Stimulated activated CD8-positive, alpha-beta memory T cell treated with anti-CD3 and anti-CD28 coated beads, Interleukin-7, amount 100 ng/mL, for 4 hours (primary cell): Measurements from ENCODE around the gene CREB3L4.
"Not testable (repeated sequence)": the region's sequence is repeated elsewhere in the genome, so short reads cannot be mapped to it uniquely, and the experiment has no call there.

ENCODE experiments used
- DNase-seq, 2 donors: peaks; one replicate each; pipeline ENCODE4 v3.0.0-alpha.2; 2020; ENCODE audit warnings: low read depth in 2 of 2

Gene CREB3L4

DNA sequence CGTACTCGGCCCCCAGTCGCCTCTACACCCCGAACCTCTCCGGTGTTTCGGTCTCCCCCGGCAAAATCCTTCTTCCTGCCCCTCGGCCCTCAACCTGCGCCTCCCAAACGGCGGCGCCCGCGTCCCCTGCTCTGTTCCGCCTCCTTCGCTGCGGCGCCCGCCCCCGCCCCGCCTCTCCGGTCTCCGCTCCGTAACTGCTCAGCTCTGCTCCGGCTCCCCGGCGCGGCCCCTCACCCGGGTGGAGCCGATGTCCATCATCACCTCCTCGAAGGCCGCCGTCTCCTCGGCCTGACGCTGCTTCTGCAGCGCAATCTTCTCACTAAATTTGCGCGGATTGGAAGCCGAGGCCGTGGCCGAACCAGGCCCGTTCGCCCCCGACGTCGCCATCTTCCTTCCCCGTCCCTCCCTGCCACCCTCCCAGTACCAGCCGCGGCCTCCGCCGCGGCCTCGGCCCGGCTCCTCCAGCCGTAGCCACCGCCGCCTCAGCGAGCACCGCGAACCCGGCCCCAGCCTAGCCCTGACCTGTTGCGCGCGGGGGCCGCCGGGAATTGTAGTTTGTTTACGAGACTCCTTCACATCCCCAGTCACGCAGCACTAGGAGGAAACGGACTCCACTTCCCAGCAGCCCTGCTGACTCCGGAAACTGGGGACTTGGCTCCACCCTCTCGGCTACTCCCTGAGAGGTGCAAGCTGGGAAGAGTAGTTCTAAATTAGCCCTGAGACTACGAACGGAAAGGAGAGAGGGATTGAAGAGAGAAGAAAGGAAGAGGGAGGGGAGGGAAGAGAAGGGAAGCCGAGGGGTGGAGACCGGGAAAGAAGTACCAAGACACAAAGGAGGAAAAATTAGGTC lies 9.4 kb upstream of the CREB3L4 start, which contains the start of gene CRTC2:
TSS of gene CRTC2 (minus strand) at position 502 of the 850 bp plus-strand sequence. CDS start at position 387, 115 bp downstream.
- peak; percentile 94 to 97 for DNase-seq

- no peak for DNase-seq
These were observed 8.8 kb upstream of the CREB3L4 start for GRCh38 chr1:153958961-153959260.

DNA sequence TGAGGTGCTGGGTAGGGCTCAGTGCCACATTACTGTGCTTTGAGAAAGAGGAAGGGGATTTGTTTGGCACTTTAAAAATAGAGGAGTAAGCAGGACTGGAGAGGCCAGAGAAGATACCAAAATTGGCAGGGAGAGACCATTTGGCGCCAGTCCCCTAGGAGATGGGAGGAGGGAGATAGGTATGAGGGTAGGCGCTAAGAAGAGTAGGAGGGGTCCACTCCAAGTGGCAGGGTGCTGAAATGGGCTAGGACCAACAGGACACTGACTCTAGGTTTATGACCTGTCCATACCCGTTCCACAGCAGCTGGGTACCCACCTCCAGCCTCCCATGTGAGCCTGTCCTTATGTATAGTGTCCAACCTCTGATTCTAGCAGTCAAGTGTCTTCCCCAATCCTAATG lies 8.2 kb upstream of the CREB3L4 start:
- no peak for DNase-seq

DNA sequence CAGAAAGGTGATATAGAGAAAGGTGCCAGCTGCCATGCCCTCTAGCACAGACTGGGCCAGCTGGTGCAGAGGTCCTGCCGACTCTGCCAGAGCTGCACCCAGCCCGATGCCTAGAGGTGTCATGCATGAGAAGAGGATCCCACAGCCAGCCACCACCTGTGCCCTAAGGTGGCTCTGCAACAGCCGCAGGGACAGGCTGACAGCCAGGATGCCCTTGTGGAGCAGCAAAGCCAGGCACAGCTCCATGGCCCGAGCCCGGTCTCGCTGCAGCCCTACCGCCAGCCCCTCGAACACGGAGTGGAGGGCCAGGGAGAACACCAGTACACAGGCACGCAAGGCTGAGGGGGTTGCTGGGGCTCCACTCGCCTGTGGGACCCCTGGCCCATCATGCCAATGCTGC lies 7.5 kb upstream of the CREB3L4 start:
- no peak for DNase-seq

GRCh38 chr1:153961421-153961820 lies 6.3 kb upstream of the CREB3L4 start:
- no peak for DNase-seq

DNA sequence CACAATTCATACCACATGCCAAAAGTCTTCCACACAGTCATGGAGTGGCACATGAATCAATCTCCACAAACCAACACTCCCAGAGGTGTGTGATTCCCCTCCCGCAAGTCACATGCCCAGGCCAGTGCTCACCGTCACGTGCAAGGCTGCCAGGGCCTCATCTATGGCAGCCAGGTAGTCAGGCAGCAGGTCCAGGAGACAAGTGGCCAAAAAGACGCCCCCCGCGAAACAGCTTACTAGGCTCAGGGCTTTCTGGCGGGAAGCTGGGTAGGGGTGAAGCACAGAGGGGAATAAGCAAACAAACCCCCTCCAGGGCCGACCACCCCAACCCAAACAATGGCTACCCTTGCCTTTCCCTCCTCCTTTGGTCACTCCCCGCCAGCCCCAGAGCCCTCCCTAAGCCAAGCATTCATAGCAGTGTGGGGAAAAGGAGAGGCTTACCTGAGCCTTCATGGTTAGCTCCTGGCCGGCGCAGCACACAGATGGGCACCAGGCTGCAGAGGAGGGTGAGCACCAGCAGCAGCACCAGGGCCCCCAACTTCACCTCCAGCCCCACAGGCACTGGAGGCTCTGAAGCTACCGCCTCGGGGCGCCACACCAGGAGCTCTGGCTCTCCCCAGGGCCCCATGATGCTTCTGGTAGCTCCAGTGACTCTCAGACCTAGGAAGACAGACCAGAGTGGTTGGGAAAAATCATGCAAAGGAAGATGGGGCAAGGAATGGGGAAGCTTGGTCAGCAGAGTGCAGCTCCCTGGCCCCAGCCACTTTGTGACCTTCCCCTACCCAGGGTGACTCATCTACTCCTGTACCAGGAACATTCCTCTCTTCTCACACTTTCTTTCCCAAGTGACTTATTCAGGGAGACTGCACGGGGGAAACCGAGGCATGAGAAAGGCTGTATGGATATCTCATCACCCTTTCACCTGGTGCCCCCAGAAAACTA lies 5.3 kb upstream of the CREB3L4 start:
- DNase-seq, result no peak

- peak; percentile 88 to 89 for DNase-seq
These were observed 4.5 kb upstream of the CREB3L4 start, which contains the start of gene SLC39A1 for GRCh38 chr1:153963030-153963849. SLC39A1 (minus strand) TSS chr1:153963537; CDS start chr1:153962715, 822 bp downstream.

- DNase-seq, result no peak
These were observed 3.8 kb upstream of the CREB3L4 start for GRCh38 chr1:153963850-153964331.

- no peak for DNase-seq
These were observed 280 bp downstream of the CREB3L4 start for GRCh38 chr1:153968000-153968363.

- DNase-seq, result no peak
These were observed 706 bp downstream of the CREB3L4 start for GRCh38 chr1:153968408-153968807.

GRCh38 chr1:153968972-153969371 lies 1.3 kb downstream of the CREB3L4 start:
- DNase-seq, result no peak

DNA sequence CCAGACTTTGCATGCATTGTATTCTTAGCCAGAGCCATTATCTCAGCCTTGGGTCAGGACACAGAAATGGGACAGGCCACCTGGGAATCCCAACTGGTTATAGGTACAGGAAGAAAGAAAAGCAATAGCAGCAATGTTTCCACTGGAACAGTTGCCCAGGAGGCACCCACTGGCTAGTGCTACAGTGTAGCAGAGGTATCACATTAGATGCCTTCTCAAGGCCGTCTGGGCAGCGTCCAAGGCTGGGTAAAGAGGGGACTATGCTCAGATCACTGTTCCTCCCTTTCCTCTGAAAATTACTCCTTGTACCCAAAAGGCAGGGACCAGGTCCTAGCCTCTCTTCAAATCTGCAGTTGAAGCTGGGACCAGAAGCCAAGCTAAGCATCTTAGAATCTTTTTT lies 2.6 kb downstream of the CREB3L4 start:
- no peak for DNase-seq

- no peak for DNase-seq
These were observed 5.4 kb downstream of the CREB3L4 start for GRCh38 chr1:153973071-153973470.

GRCh38 chr1:153973525-153973924 lies 5.8 kb downstream of the CREB3L4 start:
- DNase-seq, result no peak

DNA sequence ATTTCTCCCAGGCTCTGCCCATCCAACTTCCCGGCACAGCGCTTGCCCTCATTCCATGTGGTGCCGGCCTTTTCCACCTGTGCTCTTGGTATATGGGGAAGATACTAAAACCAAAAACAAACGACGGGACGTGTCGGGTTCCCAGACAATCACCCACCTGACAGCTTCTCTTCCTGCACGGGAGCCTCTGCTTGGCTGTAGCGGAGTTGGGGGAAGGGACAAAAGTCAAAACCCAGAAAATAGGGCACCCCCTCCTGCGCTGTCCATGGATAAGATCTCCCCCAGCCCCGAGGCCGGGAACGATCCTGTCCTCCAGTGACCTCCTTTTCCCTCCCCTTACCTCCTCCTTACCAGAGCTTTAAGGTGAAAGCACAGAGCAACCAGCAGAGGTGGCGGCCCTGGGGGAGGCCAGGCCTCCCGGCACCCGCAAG lies 9.1 kb downstream of the CREB3L4 start:
- no peak for DNase-seq

DNA sequence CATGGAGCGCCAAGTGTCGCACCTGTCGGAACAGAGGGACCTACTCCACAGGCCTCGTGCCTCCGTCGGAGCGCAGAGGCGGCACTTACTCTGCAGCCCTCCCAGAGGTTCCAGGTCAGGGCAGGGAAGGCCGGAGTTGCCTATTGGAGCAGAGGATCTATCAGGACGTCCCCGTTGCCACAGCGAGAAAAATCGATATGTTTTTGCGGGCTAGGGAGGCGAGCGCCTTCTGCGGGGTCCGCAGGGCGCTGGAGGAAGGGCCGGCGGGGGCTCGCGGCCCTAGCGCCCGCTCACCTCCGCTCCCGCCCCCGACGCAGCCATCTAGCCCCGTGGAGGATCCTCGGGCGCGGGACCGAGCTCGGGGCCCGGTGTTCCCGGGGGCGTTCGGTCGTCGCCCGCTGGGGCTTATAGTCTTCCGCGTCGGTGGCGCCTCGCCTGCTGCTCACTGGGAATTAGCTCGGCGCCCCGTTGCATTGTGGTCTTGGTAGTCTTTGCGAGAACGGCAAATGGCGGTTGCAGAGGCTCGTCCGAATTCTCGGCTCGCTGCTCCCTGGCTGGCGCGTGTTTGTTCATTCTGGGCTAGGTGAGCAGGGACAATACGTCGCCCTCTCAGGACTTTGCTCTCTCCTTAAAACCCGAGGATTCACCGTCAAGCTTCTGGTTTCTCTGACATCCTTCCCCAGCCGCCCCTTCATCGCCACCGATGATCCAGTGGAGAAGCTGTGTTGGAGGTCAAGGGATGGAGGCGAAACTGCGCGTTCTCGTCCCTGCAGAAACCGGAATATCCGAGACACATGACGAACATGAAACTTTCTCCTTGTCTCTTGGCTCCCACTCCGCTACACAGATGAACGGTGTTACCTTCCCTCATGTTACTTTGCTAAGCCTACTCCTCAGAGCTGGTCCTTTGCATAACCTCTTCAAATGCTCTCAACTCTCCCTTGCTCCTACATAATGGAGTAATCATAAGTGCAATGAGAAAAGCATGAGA lies 9.8 kb downstream of the CREB3L4 start, which contains the start of gene JTB:
TSS of gene JTB (minus strand) at position 425 of the 991 bp plus-strand sequence. CDS start at position 3, 422 bp downstream.
- peak; percentile 70 to 78 for DNase-seq

DNA sequence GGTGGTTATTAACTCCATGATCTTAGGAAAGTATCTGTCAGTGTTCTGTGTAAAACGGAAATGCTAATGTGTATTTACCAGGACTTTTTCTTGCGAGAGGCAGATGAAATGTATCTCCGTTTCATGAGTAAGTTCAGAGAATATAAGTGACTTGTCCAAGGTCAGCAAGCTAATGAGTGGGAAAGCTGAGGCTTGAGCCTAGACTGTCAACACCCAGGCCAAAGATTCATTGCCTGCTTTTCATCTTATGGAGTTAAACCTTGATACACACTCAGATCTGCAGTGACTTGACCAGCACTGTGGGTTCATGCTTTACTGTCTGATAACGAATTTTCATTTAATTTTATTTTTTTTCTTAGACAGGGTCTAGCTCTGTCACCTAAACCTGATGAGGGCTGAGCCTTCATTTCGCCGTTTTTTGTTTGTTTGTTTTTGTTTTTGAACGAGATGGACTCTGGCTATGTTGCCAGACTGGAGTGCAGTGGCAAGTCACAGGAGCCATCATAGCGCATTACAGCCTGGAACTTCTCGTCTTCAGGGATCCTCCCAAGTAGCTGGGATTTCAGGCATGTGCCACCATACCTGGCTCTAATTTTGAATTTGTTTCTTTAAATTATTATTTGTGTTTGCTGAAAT lies 10.7 kb downstream of the CREB3L4 start:
- DNase-seq, result no peak

- not testable (repeated sequence) for DNase-seq
These were observed 11.4 kb downstream of the CREB3L4 start for GRCh38 chr1:153979091-153979490.

GRCh38 chr1:153981735-153982134 lies 14.0 kb downstream of the CREB3L4 start:
- DNase-seq, result not testable (repeated sequence)
